Spleen (tissue), 11 donors: Measurements from ENCODE around the gene MED13L. TPM values are rescaled to one million over a fixed set of nuclear protein-coding genes. Genes with fewer than 3 reads are reported as not detected.

Experiments used
- DNase-seq: peaks from one replicate; pipeline ENCODE4 v3.0.0-alpha.2; 2020
- H3K27ac ChIP-seq, 8 donors: fragments of 200-600 bp; sonication (generic) in 7 of 8; 1 replicate in 4 of 8; 2 replicates in 4 of 8; pipeline versions ENCODE4 v1.5.0 to v1.8.0; 2016 to 2021; ENCODE audit warnings: inconsistent platforms in 4 of 8, mild to moderate bottlenecking in 4 of 8, moderate library complexity in 1 of 8
- H3K27me3 ChIP-seq, 7 donors: fragments of 200-600 bp; sonication (generic) in 6 of 7; replicated peaks in 1 of 7; 1 replicate in 4 of 7; 2 replicates in 3 of 7; pipeline versions ENCODE4 v1.5.0 to v1.8.0; 2016 to 2021; ENCODE audit warnings: inconsistent platforms in 3 of 7, mild to moderate bottlenecking in 1 of 7
- H3K36me3 ChIP-seq, 6 donors: fragments of 200-600 bp; sonication (generic) in 5 of 6; 1 replicate in 4 of 6; 2 replicates in 2 of 6; pipeline versions ENCODE4 v1.5.0 to v1.8.0; 2016 to 2021; ENCODE audit warnings: inconsistent platforms in 2 of 6
- H3K4me1 ChIP-seq, 6 donors: fragments of 200-600 bp; sonication (generic) in 5 of 6; 1 replicate in 3 of 6; 2 replicates in 3 of 6; pipeline versions ENCODE4 v1.5.0 to v1.8.0; 2016 to 2021; ENCODE audit warnings: inconsistent platforms in 3 of 6
- H3K4me3 ChIP-seq, 8 donors: fragments of 200-600 bp; sonication (generic) in 7 of 8; 1 replicate in 4 of 8; 2 replicates in 4 of 8; pipeline versions ENCODE4 v1.5.0 to v1.8.0; 2016 to 2021; ENCODE audit warnings: inconsistent platforms in 4 of 8, mild to moderate bottlenecking in 4 of 8, moderate library complexity in 2 of 8
- H3K9me3 ChIP-seq, 8 donors: fragments of 200-600 bp; sonication (generic) in 7 of 8; 1 replicate in 4 of 8; 2 replicates in 4 of 8; pipeline versions ENCODE4 v1.5.0 to v1.8.0; 2016 to 2021; ENCODE audit warnings: inconsistent platforms in 4 of 8
- CTCF ChIP-seq, 11 experiments: fragments of 200-600 bp in 7 of 11; fragments of 450-650 bp in 4 of 11; sonication (generic) in 4 of 11; IDR thresholded peaks in 8 of 11; conservative IDR thresholded peaks in 3 of 11; 1 replicate in 7 of 11; 2 replicates in 4 of 11; pipeline versions ENCODE4 v1.4.0 to v1.8.0; 2016 to 2021; ENCODE audit warnings: antibody characterized with exemption in 11 of 11, inconsistent platforms in 4 of 11, mild to moderate bottlenecking in 1 of 11
- POLR2A ChIP-seq, 3 donors: fragments of 450-650 bp; IDR thresholded peaks; one replicate each; pipeline ENCODE4 v1.5.1; 2017; ENCODE audit warnings: antibody characterized with exemption in 3 of 3, mild to moderate bottlenecking in 1 of 3
- POLR2AphosphoS5 ChIP-seq, 3 donors: sonication (generic); formaldehyde crosslinking; IDR thresholded peaks; one replicate each; pipeline ENCODE4 v1.5.1; 2017; ENCODE audit warnings: antibody characterized with exemption in 3 of 3
- WGBS, 5 donors: extraction: QIAGEN DNeasy Blood & Tissue Kit in 3 of 5; methylation state at CpG; one replicate each; pipeline versions ENCODE4 v1.1.5 to v1.1.7; 2013 to 2018; 5-methylcytosine and 5-hydroxymethylcytosine counted together
- intact Hi-C: fragments of 100-400 bp; cut with DNase I; formaldehyde crosslinking; loops from one replicate; pipeline ENCODE4 v1.15.0; 2023; ENCODE audit warnings: low total_unique reads
- polyA plus RNA-seq, 3 donors: library from polyadenylated mRNA; stranded (reverse); fragments of 200-250 nt; gene quantifications; one replicate each; pipeline ENCODE4 v1.2.1, GENCODE V29; 2013
- total RNA-seq, 7 donors: library from RNA; depleted of rRNA in 3 of 7; stranded (reverse); fragments of >200 nt in 3 of 7; fragmentation: NEBNext Ultra II Directional in 4 of 7; extraction: Animal tissue kit (Norgen Biotek cat#: 25700) in 4 of 7; gene quantifications; one replicate each; pipeline versions ENCODE4 v1.1.0 to v1.2.1, GENCODE V29; 2016 to 2021
- donor health status: healthy with polysubstance abuse.
- donor health status: DM: no; HTN: no; CAD: no; lungs with moderate emphysema.
- donor health status: DM: no; HTN: no; CAD: no.
- donor health status: Bipolar disorder and iron deficiency.
- donor health status: healthy.
- donor health status: DM: no; HTN: no; CAD: no.
- donor health status: DM: yes; HTN: yes; CAD: no.

MED13L gene
- total and polyA plus RNA-seq, 10 donors = 13.4 to 255 (median 185) TPM

- Histone ChIP-seq H3K9me3 (no peaks in the 10 kb centered on the region), H3K27ac (no peak overlapping the region), H3K27me3 (no peaks in the 10 kb centered on the region), H3K4me3 (no peak overlapping the region), H3K36me3 (no peaks in the 10 kb centered on the region), H3K4me1 (peaks cover 23 to 100% (median 87%) of the 10 kb centered on the region in 6 donors)
- intact Hi-C loops = no loop called here
- TF ChIP-seq POLR2A (IDR thresholded peaks at IDR 0.05) (no peak), POLR2AphosphoS5 (IDR thresholded peaks at IDR 0.05) (no peak), CTCF (IDR thresholded peaks at IDR 0.05 in 8 of 11, conservative IDR thresholded peaks at IDR 0.05 in 3 of 11) (no peak)
- WGBS, 5 donors = 48 to 88% (median 84%) methylated on average over 1 of the region's 1 CpG
- no peak for DNase-seq
Measured at GRCh38 chr12:116267948-116268347, 9.5 kb downstream of the MED13L start.

GRCh38 chr12:116266631-116267349 lies 10.7 kb downstream of the MED13L start:
- WGBS, 5 donors = 49 to 56% (median 52%) methylated on average over 6 of the region's 6 CpGs
- H3K4me3 ChIP-seq = no peak overlapping the region
- peaks cover 29 to 100% (median 86%) of the 10 kb centered on the region in 6 donors for H3K4me1 ChIP-seq
- no peaks in the 10 kb centered on the region for H3K27me3 ChIP-seq
- H3K9me3 ChIP-seq = no peaks in the 10 kb centered on the region
- no peak for TF ChIP-seq CTCF (IDR thresholded peaks at IDR 0.05 in 8 of 11, conservative IDR thresholded peaks at IDR 0.05 in 3 of 11)
- no peak for TF ChIP-seq POLR2A (IDR thresholded peaks at IDR 0.05)
- TF ChIP-seq POLR2AphosphoS5 (IDR thresholded peaks at IDR 0.05) = no peak
- DNase-seq = no peak
- intact Hi-C loops = no loop called here
- no peaks in the 10 kb centered on the region for H3K36me3 ChIP-seq
- peak overlapping the region in 2 of 8 donors; percentile 39 to 52 for H3K27ac ChIP-seq

- Histone ChIP-seq H3K9me3 (no peaks in the 10 kb centered on the region), H3K4me1 (peaks cover 33 to 100% (median 89%) of the 10 kb centered on the region in 6 donors), H3K4me3 (no peak overlapping the region), H3K27me3 (no peaks in the 10 kb centered on the region), H3K27ac (peak overlapping the region in 2 of 8 donors; percentile 39 to 52), H3K36me3 (no peaks in the 10 kb centered on the region)
- DNase-seq = no peak
- intact Hi-C loops = no loop called here
- 72 to 79% (median 75%) methylated on average over 3 of the region's 3 CpGs for WGBS, 5 donors
- no peak for TF ChIP-seq CTCF (IDR thresholded peaks at IDR 0.05 in 8 of 11, conservative IDR thresholded peaks at IDR 0.05 in 3 of 11)
- TF ChIP-seq POLR2AphosphoS5 (IDR thresholded peaks at IDR 0.05) = no peak
- no peak for TF ChIP-seq POLR2A (IDR thresholded peaks at IDR 0.05)
Measured at GRCh38 chr12:116266168-116266601, 11.3 kb downstream of the MED13L start.

- Histone ChIP-seq H3K4me1 (peaks cover 33 to 100% (median 92%) of the 10 kb centered on the region in 6 donors), H3K27ac (peak overlapping the region in 3 of 8 donors; percentile 25 to 54 (median 39)), H3K27me3 (no peaks in the 10 kb centered on the region), H3K4me3 (no peak overlapping the region), H3K36me3 (no peaks in the 10 kb centered on the region), H3K9me3 (no peaks in the 10 kb centered on the region)
- DNase-seq = no peak
- TF ChIP-seq CTCF (IDR thresholded peaks at IDR 0.05 in 8 of 11, conservative IDR thresholded peaks at IDR 0.05 in 3 of 11) = no peak
- no peak for TF ChIP-seq POLR2AphosphoS5 (IDR thresholded peaks at IDR 0.05)
- TF ChIP-seq POLR2A (IDR thresholded peaks at IDR 0.05) = no peak
- WGBS, 5 donors = 72 to 79% (median 77%) methylated on average over 7 of the region's 7 CpGs
- intact Hi-C loops = no loop called here
Measured at GRCh38 chr12:116265351-116266147, 11.9 kb downstream of the MED13L start.
